Esophagus squamous epithelium (tissue), 5 donors: ENCODE data around the gene C2orf92. TPM values are rescaled to one million over a fixed set of nuclear protein-coding genes. Genes with fewer than 3 reads are reported as not detected.
"Not testable (repeated sequence)": the region's sequence is repeated elsewhere in the genome, so short reads cannot be mapped to it uniquely, and the experiment has no call there.

Experiments
- DNase-seq: peaks from one replicate; lab custom pipeline; 2025; lab: John Stamatoyannopoulos, UW
- H3K27ac ChIP-seq, 4 donors: fragments of 200-600 bp; sonication (generic); one replicate each; pipeline ENCODE4 v1.5.1; 2016 to 2019; ENCODE audit warnings: mild to moderate bottlenecking in 1 of 4
- H3K27me3 ChIP-seq, 4 donors: fragments of 200-600 bp; sonication (generic); 1 replicate in 3 of 4; 2 replicates in 1 of 4; pipeline versions ENCODE4 v1.5.1 to v1.6.0; 2017 to 2021; ENCODE audit warnings: antibody characterized with exemption in 1 of 4
- H3K36me3 ChIP-seq, 3 donors: fragments of 200-600 bp; sonication (generic); one replicate each; pipeline ENCODE4 v1.5.1; 2016 to 2019
- H3K4me1 ChIP-seq, 3 donors: fragments of 200-600 bp; sonication (generic); one replicate each; pipeline ENCODE4 v1.5.1; 2017 to 2019
- H3K4me3 ChIP-seq, 4 donors: fragments of 200-600 bp; sonication (generic); 1 replicate in 3 of 4; 2 replicates in 1 of 4; pipeline ENCODE4 v1.5.1; 2016 to 2019; ENCODE audit warnings: mild to moderate bottlenecking in 2 of 4, moderate library complexity in 1 of 4
- H3K9me3 ChIP-seq, 3 donors: fragments of 200-600 bp; sonication (generic); one replicate each; pipeline ENCODE4 v1.5.1; 2016 to 2019
- CTCF ChIP-seq, 6 experiments: fragments of 450-650 bp in 4 of 6; fragments of 200-600 bp in 2 of 6; sonication (generic) in 2 of 6; IDR thresholded peaks; one replicate each; pipeline ENCODE4 v1.5.1; 2016 to 2019; ENCODE audit warnings: antibody characterized with exemption in 6 of 6, mild to moderate bottlenecking in 4 of 6, moderate library complexity in 4 of 6
- POLR2A ChIP-seq, 4 donors: fragments of 450-650 bp; IDR thresholded peaks; one replicate each; pipeline ENCODE4 v1.6.1; 2017; ENCODE audit warnings: antibody characterized with exemption in 4 of 4, mild to moderate bottlenecking in 4 of 4, moderate library complexity in 3 of 4
- WGBS, 2 donors: methylation state at CpG; one replicate each; pipeline ENCODE4 v1.1.5; 2018; 5-methylcytosine and 5-hydroxymethylcytosine counted together
- intact Hi-C: fragments of 100-400 bp; cut with DNase I; formaldehyde crosslinking; loops from one replicate; pipeline ENCODE4 v1.15.0; 2022
- total RNA-seq, 4 donors: library from RNA; depleted of rRNA; stranded (reverse); fragments of >200 nt; gene quantifications; one replicate each; pipeline ENCODE4 v1.1.0, GENCODE V29; 2016
- donor health status: DM: yes; HTN: yes; CAD: no.

Gene C2orf92
- total RNA-seq, 4 donors from 2014 or later: 2.5 to 12.8 (median 2.5) TPM; not detected in 1

- H3K4me3 ChIP-seq: no peak overlapping the region
- intact Hi-C loops: no loop called here
- no peaks in the 10 kb centered on the region for H3K9me3 ChIP-seq
- no peak overlapping the region for H3K27ac ChIP-seq
- no peak for DNase-seq
- WGBS, 2 donors: 79 to 83% methylated on average over 6 of the region's 6 CpGs
- H3K4me1 ChIP-seq: no peaks in the 10 kb centered on the region
- no peaks in the 10 kb centered on the region for H3K36me3 ChIP-seq
- peaks cover 0 to 13% (median 0%) of the 10 kb centered on the region in 4 donors for H3K27me3 ChIP-seq
- no peak for TF ChIP-seq POLR2A (IDR thresholded peaks at IDR 0.05)
- no peak for TF ChIP-seq CTCF (IDR thresholded peaks at IDR 0.05)
Measured at GRCh38 chr2:97711394-97711711, 41.8 kb downstream of the C2orf92 start.

DNA sequence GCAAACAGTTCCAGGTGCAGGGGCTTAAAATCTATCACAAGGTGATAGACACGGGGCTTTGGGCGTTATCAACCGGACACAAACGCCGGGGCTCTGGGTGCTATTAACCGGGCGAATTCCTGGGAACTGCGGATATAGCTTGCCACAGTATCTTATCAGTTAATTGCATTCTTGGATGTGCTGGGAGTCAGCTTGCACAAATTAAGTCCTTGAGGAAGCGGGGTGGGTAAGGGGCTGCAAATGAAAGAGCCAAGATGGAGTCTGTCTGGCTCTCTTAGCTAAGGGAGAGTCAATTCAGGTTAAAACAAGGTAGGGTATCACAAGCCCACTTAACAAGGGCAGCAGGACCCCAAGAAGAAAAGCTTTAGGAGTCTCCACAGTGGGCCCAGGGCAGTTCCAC lies 42.7 kb downstream of the C2orf92 start:
- DNase-seq, H3K27ac ChIP-seq, intact Hi-C loops, H3K4me1 ChIP-seq, H3K4me3 ChIP-seq, H3K9me3 ChIP-seq, H3K36me3 ChIP-seq: not testable (repeated sequence)
- peaks cover 0 to 11% (median 0%) of the 10 kb centered on the region in 4 donors for H3K27me3 ChIP-seq
- WGBS, 2 donors: 75 to 82% methylated on average over 8 to 9 of the region's 9 CpGs

- H3K9me3 ChIP-seq: no peaks in the 10 kb centered on the region
- no peaks in the 10 kb centered on the region for H3K36me3 ChIP-seq
- TF ChIP-seq CTCF (IDR thresholded peaks at IDR 0.05) (no peak), POLR2A (IDR thresholded peaks at IDR 0.05) (no peak)
- peak overlapping the region in 1 of 4 donors; percentile 41 for H3K4me3 ChIP-seq
- H3K27me3 ChIP-seq: peaks cover 0 to 5% (median 0%) of the 10 kb centered on the region in 4 donors
- 44 to 52% methylated on average over 6 to 7 of the region's 11 CpGs for WGBS, 2 donors
- intact Hi-C loops: no loop called here
- no peak for DNase-seq
- no peaks in the 10 kb centered on the region for H3K4me1 ChIP-seq
- H3K27ac ChIP-seq: peak overlapping the region in 2 of 4 donors; percentile 21 to 52
Measured at GRCh38 chr2:97712693-97713295, 43.3 kb downstream of the C2orf92 start.

- no peaks in the 10 kb centered on the region for H3K36me3 ChIP-seq
- TF ChIP-seq POLR2A (IDR thresholded peaks at IDR 0.05) (no peak), CTCF (IDR thresholded peaks at IDR 0.05) (no peak)
- no peak for DNase-seq
- no peaks in the 10 kb centered on the region for H3K9me3 ChIP-seq
- H3K27me3 ChIP-seq: peaks cover 0 to 2% (median 0%) of the 10 kb centered on the region in 4 donors
- intact Hi-C loops: no loop called here
- WGBS, 2 donors: 59 to 67% methylated on average over 5 to 7 of the region's 21 CpGs
- H3K27ac ChIP-seq: peak within 1 kb of the TSS in 3 of 4 donors; percentile 11 to 64 (median 52)
- peak within 1 kb of the TSS; percentile 4 to 41 (median 20) for H3K4me3 ChIP-seq
- H3K4me1 ChIP-seq: no peaks in the 10 kb centered on the region
Measured at GRCh38 chr2:97713296-97714083, 44.0 kb downstream of the C2orf92 start, which contains the start of gene ZAP70. TSS of gene ZAP70 (plus strand) at chr2:97713576. CDS start at chr2:97724037, 10,461 bp downstream.

DNA sequence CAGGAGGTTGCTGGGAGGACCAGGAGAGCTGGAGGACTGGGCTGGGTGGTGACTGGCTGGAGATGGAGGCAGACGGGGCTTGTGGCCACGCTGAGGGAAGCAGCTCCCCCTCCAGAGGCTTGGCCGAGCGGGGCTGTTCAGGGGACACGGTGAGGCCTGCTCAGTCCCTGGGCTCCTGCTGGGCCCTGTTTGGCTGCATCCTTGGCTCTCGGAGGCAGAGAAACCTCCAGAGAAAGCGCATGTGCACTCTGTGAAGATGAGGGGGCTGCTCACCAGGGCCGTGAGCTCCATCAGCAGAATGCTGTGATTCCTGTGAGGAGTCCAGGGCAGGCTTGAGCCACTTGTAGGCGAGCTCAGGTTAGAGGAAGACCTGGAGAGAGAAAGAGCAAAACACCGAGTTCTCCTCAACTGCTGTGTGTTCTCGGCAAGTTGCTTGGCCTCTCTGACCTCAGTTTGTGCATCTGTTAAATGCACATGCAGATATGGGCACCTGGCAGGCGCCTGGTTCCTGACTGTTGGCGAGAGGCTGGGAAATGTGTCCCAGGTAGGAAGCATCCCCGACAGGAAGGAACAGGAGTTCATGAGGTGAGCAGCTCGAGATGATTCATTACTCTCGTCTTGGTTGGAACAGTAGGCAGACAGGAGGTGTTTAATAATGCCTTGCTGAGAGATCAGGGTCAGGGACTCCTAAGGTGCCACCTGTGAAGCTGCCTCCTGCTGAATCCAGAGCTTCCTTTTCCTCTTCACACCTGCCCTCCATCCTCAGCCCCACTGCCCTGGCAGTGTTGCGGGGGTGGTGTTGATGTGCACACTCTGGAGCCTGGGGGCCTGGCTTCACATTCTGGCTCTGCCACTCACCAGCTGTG lies 44.8 kb downstream of the C2orf92 start:
- TF ChIP-seq CTCF (IDR thresholded peaks at IDR 0.05) (no peak), POLR2A (IDR thresholded peaks at IDR 0.05) (no peak)
- no peaks in the 10 kb centered on the region for H3K36me3 ChIP-seq
- H3K27me3 ChIP-seq: peaks cover 0 to 2% (median 0%) of the 10 kb centered on the region in 4 donors
- peak overlapping the region; percentile 4 to 41 (median 20) for H3K4me3 ChIP-seq
- intact Hi-C loops: no loop called here
- WGBS, 2 donors: 54 to 81% methylated on average over 11 to 12 of the region's 17 CpGs
- H3K4me1 ChIP-seq: no peaks in the 10 kb centered on the region
- peak overlapping the region in 3 of 4 donors; percentile 11 to 64 (median 52) for H3K27ac ChIP-seq
- no peaks in the 10 kb centered on the region for H3K9me3 ChIP-seq
- no peak for DNase-seq
